Measurements from ENCODE around the gene TUBA3D. TPM values are rescaled to one million over a fixed set of nuclear protein-coding genes. Genes with fewer than 3 reads are reported as not detected.
"Not testable (repeated sequence)": the region's sequence is repeated elsewhere in the genome, so short reads cannot be mapped to it uniquely, and the experiment has no call there.

TUBA3D gene
- 10 to 100 TPM; 75.2 to 92.0 TPM for total RNA-seq

GRCh38 chr2:131475831-131476230 is at the start of gene TUBA3D:
Gene TUBA3D (plus strand): TSS chr2:131476119. CDS start chr2:131476200, 81 bp downstream.
- TF ChIP-seq, protein P1, sequence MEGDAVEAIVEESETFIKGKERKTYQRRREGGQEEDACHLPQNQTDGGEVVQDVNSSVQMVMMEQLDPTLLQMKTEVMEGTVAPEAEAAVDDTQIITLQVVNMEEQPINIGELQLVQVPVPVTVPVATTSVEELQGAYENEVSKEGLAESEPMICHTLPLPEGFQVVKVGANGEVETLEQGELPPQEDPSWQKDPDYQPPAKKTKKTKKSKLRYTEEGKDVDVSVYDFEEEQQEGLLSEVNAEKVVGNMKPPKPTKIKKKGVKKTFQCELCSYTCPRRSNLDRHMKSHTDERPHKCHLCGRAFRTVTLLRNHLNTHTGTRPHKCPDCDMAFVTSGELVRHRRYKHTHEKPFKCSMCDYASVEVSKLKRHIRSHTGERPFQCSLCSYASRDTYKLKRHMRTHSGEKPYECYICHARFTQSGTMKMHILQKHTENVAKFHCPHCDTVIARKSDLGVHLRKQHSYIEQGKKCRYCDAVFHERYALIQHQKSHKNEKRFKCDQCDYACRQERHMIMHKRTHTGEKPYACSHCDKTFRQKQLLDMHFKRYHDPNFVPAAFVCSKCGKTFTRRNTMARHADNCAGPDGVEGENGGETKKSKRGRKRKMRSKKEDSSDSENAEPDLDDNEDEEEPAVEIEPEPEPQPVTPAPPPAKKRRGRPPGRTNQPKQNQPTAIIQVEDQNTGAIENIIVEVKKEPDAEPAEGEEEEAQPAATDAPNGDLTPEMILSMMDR (IDR thresholded peaks at IDR 0.05): no peak
- TF ChIP-seq POLR2A (IDR thresholded peaks at IDR 0.05) (no peak), POLR2AphosphoS5 (IDR thresholded peaks at IDR 0.05) (no peak)
- no peaks in the 10 kb centered on the region for H3K9me3 ChIP-seq
- H3K4me1 ChIP-seq (replicated peaks): no peaks in the 10 kb centered on the region
- H3K4me3 ChIP-seq: no peak within 1 kb of the TSS
- no peak within 1 kb of the TSS for H3K27ac ChIP-seq
- H3K36me3 ChIP-seq: no peaks in the 10 kb centered on the region
- intact Hi-C loops (cut with DNase I): no loop called here
- no peaks in the 10 kb centered on the region for H3K27me3 ChIP-seq (replicated peaks; ENCODE audit: insufficient read depth)
- DNase-seq (ENCODE audit: low spot score): no peak
- WGBS: 97% methylated on average over 20 of the region's 27 CpGs

DNA sequence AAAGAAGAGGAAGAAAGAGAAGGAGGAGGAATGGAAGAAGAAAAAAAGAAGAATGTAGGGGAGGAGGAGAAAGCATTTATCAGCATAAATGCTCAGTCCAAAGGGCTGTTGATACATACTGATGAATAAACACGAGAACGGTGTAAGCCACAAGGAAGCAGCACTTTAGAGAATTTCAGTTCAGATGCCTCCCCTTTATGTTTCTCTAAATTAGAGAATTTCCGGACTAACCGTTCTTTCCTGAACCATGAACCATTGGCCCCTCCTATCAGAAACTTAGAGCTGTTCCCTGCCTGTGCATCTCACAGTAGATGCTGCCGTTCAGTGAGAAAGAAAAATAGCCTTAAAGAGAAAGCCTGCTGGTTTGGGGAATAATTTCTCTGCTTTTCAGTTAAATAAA is 49.2 kb upstream of the TUBA3D start:
- H3K9me3 ChIP-seq: no peaks in the 10 kb centered on the region
- H3K27ac ChIP-seq: no peak overlapping the region
- TF ChIP-seq, protein P1 (IDR thresholded peaks at IDR 0.05): no peak
- TF ChIP-seq POLR2AphosphoS5 (IDR thresholded peaks at IDR 0.05): no peak
- no peak for TF ChIP-seq POLR2A (IDR thresholded peaks at IDR 0.05)

DNA sequence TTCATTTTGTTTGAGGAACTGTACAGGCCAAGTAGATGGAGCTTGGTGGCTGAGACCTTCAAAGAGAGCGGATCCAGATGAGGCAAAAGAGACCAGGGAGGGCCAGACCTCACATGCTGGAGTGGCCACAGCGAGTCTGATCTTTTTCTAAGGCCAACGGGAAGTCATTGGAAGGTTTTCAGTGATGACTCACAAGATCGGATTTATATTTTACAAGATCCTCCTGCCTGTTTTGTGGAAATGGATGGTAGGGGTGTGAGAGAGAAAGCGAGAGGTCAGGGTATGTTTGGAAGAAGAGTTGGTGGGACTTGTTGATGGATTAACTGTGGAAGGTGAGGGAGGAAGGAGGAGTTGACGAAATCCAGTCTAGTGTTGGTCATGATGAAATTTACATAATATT is 44.6 kb upstream of the TUBA3D start:
- Histone ChIP-seq H3K36me3 (no peaks in the 10 kb centered on the region), H3K9me3 (no peaks in the 10 kb centered on the region), H3K4me3 (no peak overlapping the region), H3K4me1 (replicated peaks) (no peaks in the 10 kb centered on the region), H3K27ac (no peak overlapping the region), H3K27me3 (replicated peaks; ENCODE audit: insufficient read depth) (no peaks in the 10 kb centered on the region)
- DNase-seq (ENCODE audit: low spot score): no peak
- 41% methylated on average over 6 of the region's 6 CpGs for WGBS
- intact Hi-C loops (cut with DNase I): no loop called here
- TF ChIP-seq POLR2A (IDR thresholded peaks at IDR 0.05) (no peak), POLR2AphosphoS5 (IDR thresholded peaks at IDR 0.05) (no peak)
- TF ChIP-seq, protein P1 (IDR thresholded peaks at IDR 0.05): no peak

More for the DNA sequence above, 49.2 kb upstream of the TUBA3D start:
- H3K4me3 ChIP-seq: no peak overlapping the region
- 57% methylated on average over 5 of the region's 5 CpGs for WGBS
- no peaks in the 10 kb centered on the region for H3K4me1 ChIP-seq (replicated peaks)
- intact Hi-C loops (cut with DNase I): no loop called here
- H3K27me3 ChIP-seq (replicated peaks; ENCODE audit: insufficient read depth): no peaks in the 10 kb centered on the region
- H3K36me3 ChIP-seq: no peaks in the 10 kb centered on the region
- DNase-seq (ENCODE audit: low spot score): no peak

- WGBS: 76% methylated on average over 7 of the region's 7 CpGs
- H3K36me3 ChIP-seq; H3K27ac ChIP-seq; H3K4me1 ChIP-seq (replicated peaks); H3K27me3 ChIP-seq (replicated peaks; ENCODE audit: insufficient read depth); H3K9me3 ChIP-seq; DNase-seq (ENCODE audit: low spot score); intact Hi-C loops (cut with DNase I); H3K4me3 ChIP-seq: not testable (repeated sequence)
Observed at GRCh38 chr2:131440742-131441468, 35.0 kb upstream of the TUBA3D start.

DNA sequence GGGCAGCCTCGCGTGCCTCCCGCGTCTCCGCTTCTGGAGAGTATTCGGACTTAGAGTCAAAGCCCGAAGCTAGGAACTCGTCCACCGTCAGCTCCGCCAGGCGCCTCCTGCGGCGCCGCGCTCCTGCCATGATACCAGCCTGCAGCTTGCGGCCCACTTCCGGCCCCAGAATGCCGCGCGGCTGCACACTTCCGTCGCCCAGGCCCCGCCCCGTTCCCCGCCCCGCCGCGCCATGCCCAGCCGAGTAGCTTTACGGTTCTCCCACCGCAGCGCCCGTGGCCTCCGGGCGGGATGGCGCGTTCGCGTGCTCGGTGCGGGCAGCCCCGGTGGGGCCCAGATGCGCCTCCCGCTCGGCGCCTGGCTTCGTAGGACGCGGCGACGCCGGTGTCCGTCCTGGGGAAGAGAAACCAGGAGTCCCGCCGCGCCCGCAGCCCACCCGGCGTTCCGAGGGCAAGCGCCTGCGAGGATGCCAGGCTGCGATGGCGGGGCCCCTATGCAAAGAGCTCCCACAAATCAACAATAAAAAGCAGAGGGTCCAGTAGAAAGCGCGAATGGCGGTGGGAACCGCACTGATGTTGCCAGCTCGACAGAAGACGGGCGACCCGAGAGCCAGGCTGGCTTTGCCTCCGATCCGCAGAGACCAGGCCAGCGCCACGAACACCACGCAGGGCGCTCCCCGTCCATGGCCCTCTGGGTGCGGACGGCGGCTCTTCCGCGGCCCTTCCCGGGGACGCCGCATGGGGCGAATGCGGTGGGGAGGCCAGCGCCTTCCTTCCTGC is 31.0 kb upstream of the TUBA3D start:
- H3K9me3 ChIP-seq; H3K27me3 ChIP-seq (replicated peaks; ENCODE audit: insufficient read depth); H3K4me3 ChIP-seq; H3K27ac ChIP-seq; DNase-seq (ENCODE audit: low spot score); H3K4me1 ChIP-seq (replicated peaks); H3K36me3 ChIP-seq; intact Hi-C loops (cut with DNase I): not testable (repeated sequence)
- WGBS: 93% methylated on average over 84 of the region's 90 CpGs

DNA sequence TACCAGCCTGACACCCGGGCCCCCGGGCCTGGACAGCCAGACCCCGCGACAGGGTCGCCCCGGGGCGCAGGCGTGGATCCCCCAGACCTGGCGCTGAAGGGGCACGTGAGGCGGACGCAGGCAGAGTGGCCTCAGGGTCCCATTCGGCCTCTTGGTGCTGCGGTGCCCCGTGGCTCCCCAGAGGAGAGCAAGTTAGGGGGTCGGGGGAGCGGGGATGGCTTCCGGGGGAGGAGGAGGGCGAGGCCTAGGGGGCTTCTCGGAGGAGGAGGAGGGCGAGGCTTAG is 30.5 kb upstream of the TUBA3D start:
- intact Hi-C loops (cut with DNase I); H3K27me3 ChIP-seq (replicated peaks; ENCODE audit: insufficient read depth); DNase-seq (ENCODE audit: low spot score); H3K9me3 ChIP-seq; H3K4me1 ChIP-seq (replicated peaks); H3K4me3 ChIP-seq; H3K27ac ChIP-seq; H3K36me3 ChIP-seq: not testable (repeated sequence)
- WGBS: 98% methylated on average over 17 of the region's 21 CpGs

Measured in prostate gland (tissue), 2 donors.